HFFc6 (cell line): ENCODE data around the gene PRTN3. TPM values are rescaled to one million over a fixed set of nuclear protein-coding genes. Genes with fewer than 3 reads are reported as not detected.

Source experiments
- DNase-seq: peaks from one replicate; pipeline ENCODE4 v3.0.0-alpha.2; 2018
- H3K27ac Mint-ChIP-seq: 2 replicates; pipeline ENCODE4 v1.8.0; 2020; ENCODE audit warnings: mild to moderate bottlenecking, mixed read lengths
- H3K27me3 Mint-ChIP-seq: 2 replicates; pipeline ENCODE4 v1.8.0; 2021; ENCODE audit warnings: mild to moderate bottlenecking, moderate library complexity, mixed read lengths; ENCODE audit not compliant: insufficient read depth
- H3K36me3 Mint-ChIP-seq: 2 replicates; pipeline ENCODE4 v1.8.0; 2021; ENCODE audit warnings: low read depth, mixed read lengths
- H3K4me1 Mint-ChIP-seq: 2 replicates; pipeline ENCODE4 v1.8.0; 2020; ENCODE audit warnings: low read depth, mixed read lengths
- H3K4me3 Mint-ChIP-seq: 2 replicates; pipeline ENCODE4 v1.8.0; 2020; ENCODE audit warnings: mild to moderate bottlenecking, moderate library complexity, mixed read lengths
- H3K9me3 Mint-ChIP-seq: 2 replicates; pipeline ENCODE4 v1.8.0; 2020; ENCODE audit warnings: mild to moderate bottlenecking, mixed read lengths
- CTCF ChIP-seq: fragments of 200-600 bp; sonication (generic); IDR thresholded peaks from 2 replicates; pipeline ENCODE4 v1.5.0; 2021; ENCODE audit warnings: antibody characterized with exemption, mild to moderate bottlenecking
- total RNA-seq, 6 experiments: library from RNA; stranded (reverse); fragmentation: NEBNext Ultra II Directional; extraction: Animal tissue kit (Norgen Biotek cat#: 25700); gene quantifications; 2 replicates in 1 of 6; 3 replicates in 5 of 6; pipeline ENCODE4 v1.2.3, GENCODE V29; 2021

Gene PRTN3
- total RNA-seq, 6 experiments from 2014 or later, result not detected

- TF ChIP-seq CTCF, result no peak
- H3K36me3 Mint-ChIP-seq, result peaks cover 17% of the 10 kb centered on the region
Observed at GRCh38 chr19:882871-883497, 42.2 kb downstream of the PRTN3 start.

GRCh38 chr19:883661-884211 lies 42.9 kb downstream of the PRTN3 start:
- DNase-seq, result no peak
- H3K36me3 Mint-ChIP-seq, result peaks cover 17% of the 10 kb centered on the region
- H3K9me3 Mint-ChIP-seq, result no peaks in the 10 kb centered on the region
- no peak overlapping the region for H3K4me3 Mint-ChIP-seq
- TF ChIP-seq CTCF, result no peak
- H3K4me1 Mint-ChIP-seq, result no peaks in the 10 kb centered on the region
- no peak overlapping the region for H3K27ac Mint-ChIP-seq
- H3K27me3 Mint-ChIP-seq, result no peaks in the 10 kb centered on the region

More at GRCh38 chr19:882871-883497, 42.2 kb downstream of the PRTN3 start:
- Mint-ChIP-seq H3K9me3 (no peaks in the 10 kb centered on the region), H3K4me1 (no peaks in the 10 kb centered on the region), H3K27ac (no peak overlapping the region), H3K4me3 (no peak overlapping the region), H3K27me3 (no peaks in the 10 kb centered on the region)
- DNase-seq, result no peak

- no peak for DNase-seq
- no peaks in the 10 kb centered on the region for H3K9me3 Mint-ChIP-seq
- no peaks in the 10 kb centered on the region; the same call in 1 of the 2 replicates for H3K27me3 Mint-ChIP-seq
- TF ChIP-seq CTCF, result no peak
- no peaks in the 10 kb centered on the region for H3K4me1 Mint-ChIP-seq
- no peak overlapping the region for H3K4me3 Mint-ChIP-seq
- H3K27ac Mint-ChIP-seq, result no peak overlapping the region
- H3K36me3 Mint-ChIP-seq, result peaks cover 17% of the 10 kb centered on the region
Observed at GRCh38 chr19:884420-885211, 43.8 kb downstream of the PRTN3 start.

- no peaks in the 10 kb centered on the region for H3K9me3 Mint-ChIP-seq
- no peaks in the 10 kb centered on the region for H3K4me1 Mint-ChIP-seq
- H3K27me3 Mint-ChIP-seq, result no peaks in the 10 kb centered on the region; the same call in 1 of the 2 replicates
- H3K36me3 Mint-ChIP-seq, result peaks cover 17% of the 10 kb centered on the region
- no peak overlapping the region for H3K4me3 Mint-ChIP-seq
- no peak for TF ChIP-seq CTCF
- DNase-seq, result no peak
- H3K27ac Mint-ChIP-seq, result no peak overlapping the region
Observed at GRCh38 chr19:885536-886224, 44.9 kb downstream of the PRTN3 start.

- Mint-ChIP-seq H3K4me3 (no peak overlapping the region), H3K27ac (peak overlapping the region; percentile 52; the same call in 1 of the 2 replicates)
Observed at GRCh38 chr19:887072-887471, 46.3 kb downstream of the PRTN3 start.

More at GRCh38 chr19:887072-887471, 46.3 kb downstream of the PRTN3 start:
- TF ChIP-seq CTCF, result no peak
- Mint-ChIP-seq H3K36me3 (peaks cover 5% of the 10 kb centered on the region), H3K27me3 (no peaks in the 10 kb centered on the region; the same call in 1 of the 2 replicates), H3K4me1 (no peaks in the 10 kb centered on the region), H3K9me3 (no peaks in the 10 kb centered on the region)
- DNase-seq, result peak; percentile 37
